IMR-90 (cell line): ENCODE data around the gene FBXW11. TPM values are rescaled to one million over a fixed set of nuclear protein-coding genes. Genes with fewer than 3 reads are reported as not detected.
A peak's percentile ranks its signal among the peaks of the same experiment; 100 is the strongest.

Experiments
- ATAC-seq: fragments of 200-7000 bp; cut with Tn5 transposase; 2 replicates; pipeline ENCODE4 v1.9.1; 2020; ENCODE audit warnings: low read depth, mild to moderate bottlenecking, moderate library complexity
- BruUV-seq: library from RNA; stranded (reverse); fragments of 400-500 nt; replicated peaks from 2 replicates; lab custom pipeline; 2021; lab: Mats Ljungman, UMichigan
- CTCF ChIA-PET: fragments of 300-600 bp; formaldehyde crosslinking; extraction: SDS; loops from one replicate; lab custom pipeline; 2021; ENCODE audit warnings: antibody characterized with exemption; lab: Yijun Ruan, JAX
- POLR2A ChIA-PET: fragments of 300-600 bp; sonication (Branson Sonifier 250); formaldehyde crosslinking; loops from one replicate; lab custom pipeline; 2022; ENCODE audit warnings: antibody characterized with exemption; ENCODE audit not compliant: unreplicated experiment; lab: Charles Lee
- DNase-seq: peaks from one replicate; pipeline ENCODE4 v3.0.0; 2013
- H2AFZ ChIP-seq: replicated peaks from 2 replicates; pipeline ENCODE3; 2013; ENCODE audit warnings: low read length, mild to moderate bottlenecking; ENCODE audit not compliant: poor library complexity
- H2AK5ac ChIP-seq: 2 replicates; pipeline ENCODE4 v1.6.1; 2013; ENCODE audit warnings: low read depth, low read length, inconsistent platforms
- H2AK9ac ChIP-seq: replicated peaks from 2 replicates; pipeline ENCODE3; 2013; ENCODE audit warnings: mild to moderate bottlenecking, low read depth, low read length, moderate library complexity; ENCODE audit not compliant: poor library complexity
- H2BK120ac ChIP-seq: 2 replicates; pipeline ENCODE4 v1.6.1; 2013; ENCODE audit warnings: low read depth, low read length, inconsistent platforms
- H2BK15ac ChIP-seq: 3 replicates; pipeline ENCODE4 v1.6.1; 2013; ENCODE audit warnings: low read depth, low read length, inconsistent platforms
- H2BK20ac ChIP-seq: 2 replicates; pipeline ENCODE4 v1.6.1; 2013; ENCODE audit warnings: low read depth, mild to moderate bottlenecking, inconsistent platforms, low read length, moderate library complexity
- H2BK5ac ChIP-seq: 2 replicates; pipeline ENCODE4 v1.6.1; 2013; ENCODE audit warnings: mild to moderate bottlenecking, low read depth, low read length, inconsistent platforms; ENCODE audit not compliant: poor library complexity, severe bottlenecking
- H3K14ac ChIP-seq: replicated peaks from 2 replicates; pipeline ENCODE4 v1.6.1; 2013; ENCODE audit warnings: low read depth, low read length, inconsistent platforms
- H3K18ac ChIP-seq: 2 replicates; pipeline ENCODE4 v1.6.1; 2013; ENCODE audit warnings: low read depth, low read length, control low read depth
- H3K23ac ChIP-seq: 2 replicates; pipeline ENCODE4 v1.6.1; 2013; ENCODE audit warnings: low read depth, low read length, inconsistent platforms
- H3K27ac ChIP-seq: 2 replicates; pipeline ENCODE4 v1.5.1; 2013; ENCODE audit warnings: mild to moderate bottlenecking, control low read depth, low read length; ENCODE audit not compliant: insufficient read depth
- H3K27me3 ChIP-seq: 2 replicates; pipeline ENCODE4 v1.6.1; 2013; ENCODE audit warnings: low read length; ENCODE audit not compliant: control insufficient read depth, insufficient read depth
- H3K36me3 ChIP-seq: 2 replicates; pipeline ENCODE4 v1.6.1; 2013; ENCODE audit warnings: low read length, mixed read lengths; ENCODE audit not compliant: control insufficient read depth, insufficient read depth
- H3K4ac ChIP-seq: 2 replicates; pipeline ENCODE4 v1.6.1; 2013; ENCODE audit warnings: low read depth, low read length, inconsistent platforms
- H3K4me1 ChIP-seq: 2 replicates; pipeline ENCODE4 v1.6.1; 2013; ENCODE audit warnings: low read length, mixed read lengths; ENCODE audit not compliant: control insufficient read depth, insufficient read depth
- H3K4me2 ChIP-seq: 2 replicates; pipeline ENCODE4 v1.6.1; 2013; ENCODE audit warnings: low read depth, mild to moderate bottlenecking, control low read depth, low read length, moderate library complexity
- H3K4me3 ChIP-seq: 2 replicates; pipeline ENCODE4 v1.5.1; 2013; ENCODE audit warnings: low read depth, mild to moderate bottlenecking, control low read depth, low read length, moderate library complexity; ENCODE audit not compliant: insufficient read depth
- H3K56ac ChIP-seq: 2 replicates; pipeline ENCODE4 v1.6.1; 2013; ENCODE audit warnings: low read length, inconsistent platforms; ENCODE audit not compliant: insufficient read depth; ENCODE audit errors: extremely low read depth
- H3K79me1 ChIP-seq, 2 experiments: 2 replicates each; pipeline ENCODE4 v1.6.1; 2013; ENCODE audit warnings: low read length in 2 of 2, inconsistent platforms in 1 of 2, low read depth in 1 of 2
- H3K9ac ChIP-seq: 2 replicates; pipeline ENCODE4 v1.6.1; 2013; ENCODE audit warnings: low read depth, low read length, control low read depth
- H3K9me1 ChIP-seq: 2 replicates; pipeline ENCODE4 v1.6.1; 2013; ENCODE audit warnings: low read length, inconsistent platforms; ENCODE audit not compliant: insufficient read depth
- H3K9me3 ChIP-seq: 2 replicates; pipeline ENCODE4 v1.6.1; 2013; ENCODE audit warnings: low read length; ENCODE audit not compliant: control insufficient read depth, insufficient read depth
- H4K20me1 ChIP-seq: 2 replicates; pipeline ENCODE4 v1.6.1; 2013; ENCODE audit warnings: low read length, inconsistent platforms; ENCODE audit not compliant: insufficient read depth
- H4K5ac ChIP-seq: 2 replicates; pipeline ENCODE4 v1.6.1; 2013; ENCODE audit warnings: mild to moderate bottlenecking, low read depth, low read length, control low read depth
- H4K8ac ChIP-seq, 2 experiments: 2 replicates each; pipeline ENCODE4 v1.6.1; 2013; ENCODE audit warnings: low read depth in 2 of 2, low read length in 2 of 2, control low read depth in 1 of 2, inconsistent platforms in 1 of 2
- H4K91ac ChIP-seq: 2 replicates; pipeline ENCODE4 v1.6.1; 2013; ENCODE audit warnings: low read depth, low read length, inconsistent platforms; ENCODE audit not compliant: insufficient read depth
- CEBPB ChIP-seq: IDR thresholded peaks from 2 replicates; pipeline ENCODE4 v1.6.1; 2012; ENCODE audit warnings: low read depth, low read length, improper control_type of control experiment
- CHD1 ChIP-seq: IDR thresholded peaks from 2 replicates; pipeline ENCODE4 v1.6.1; 2012; ENCODE audit warnings: low read depth, low read length, improper control_type of control experiment
- CTCF ChIP-seq: conservative IDR thresholded peaks from 2 replicates; pipeline ENCODE4 v1.5.1; 2012; ENCODE audit warnings: mild to moderate bottlenecking, low read depth, low read length, improper control_type of control experiment
- ELK1 ChIP-seq: fragments of 150-350 bp; IDR thresholded peaks from 2 replicates; pipeline ENCODE4 v1.6.1; 2016; ENCODE audit warnings: low read depth, mild to moderate bottlenecking, low read length, moderate library complexity, borderline replicate concordance
- FOS ChIP-seq: fragments of 150-350 bp; IDR thresholded peaks from 2 replicates; pipeline ENCODE4 v1.6.1; 2016; ENCODE audit warnings: low read depth, low read length
- MAZ ChIP-seq: IDR thresholded peaks from 2 replicates; pipeline ENCODE4 v1.6.1; 2012; ENCODE audit warnings: low read depth, mild to moderate bottlenecking, low read length, improper control_type of control experiment, moderate library complexity, borderline replicate concordance
- MXI1 ChIP-seq: IDR thresholded peaks from 2 replicates; pipeline ENCODE4 v1.6.1; 2012; ENCODE audit warnings: low read depth, mild to moderate bottlenecking, low read length, moderate library complexity, borderline replicate concordance
- NFE2L2 ChIP-seq: fragments of 150-350 bp; IDR thresholded peaks from 2 replicates; pipeline ENCODE4 v1.6.1; 2016; ENCODE audit warnings: low read depth, mild to moderate bottlenecking, low read length
- POLR2A ChIP-seq: IDR thresholded peaks from 2 replicates; pipeline ENCODE4 v1.6.1; 2012; ENCODE audit warnings: mild to moderate bottlenecking, low read depth, low read length
- RAD21 ChIP-seq: IDR thresholded peaks from 2 replicates; pipeline ENCODE4 v1.6.1; 2012; ENCODE audit warnings: low read length, improper control_type of control experiment
- RCOR1 ChIP-seq: IDR thresholded peaks from 2 replicates; pipeline ENCODE4 v1.6.1; 2012; ENCODE audit warnings: mild to moderate bottlenecking, low read length, improper control_type of control experiment; ENCODE audit not compliant: insufficient replicate concordance
- RFX5 ChIP-seq: IDR thresholded peaks from 2 replicates; pipeline ENCODE4 v1.8.0; 2012; ENCODE audit warnings: low read depth, mild to moderate bottlenecking, low read length, moderate library complexity
- SMC3 ChIP-seq: fragments of 150-350 bp; IDR thresholded peaks from 2 replicates; pipeline ENCODE4 v1.6.1; 2016; ENCODE audit warnings: low read depth, mild to moderate bottlenecking, antibody characterized with exemption, low read length, moderate library complexity
- WGBS, 2 experiments: methylation state at CpG; one replicate each; pipeline versions ENCODE4 v1.1.5 to v1.1.7; 2013; ENCODE audit warnings: missing lambda C conversion rate in 2 of 2; ENCODE audit not compliant: insufficient read length in 1 of 2; ENCODE audit errors: extremely low coverage in 2 of 2; 5-methylcytosine and 5-hydroxymethylcytosine counted together
- dilution Hi-C: fragments of 300-500 bp; cut with HindIII; formaldehyde crosslinking; loops from one replicate; pipeline ENCODE4 v1.14.3; 2018; ENCODE audit warnings: low sequenced_read_pairs; ENCODE audit not compliant: unreplicated experiment
- in situ Hi-C: fragments of 300-500 bp; cut with MboI; formaldehyde crosslinking; loops from 3 replicates; pipeline ENCODE4 v1.14.3; 2019; ENCODE audit warnings: low sequenced_read_pairs, inconsistent platforms, mixed read lengths
- intact Hi-C: fragments of 100-400 bp; cut with micrococcal nuclease; formaldehyde crosslinking; loops from 2 replicates; pipeline ENCODE4 v1.10.0; 2022
- polyA plus RNA-seq, 3 experiments: library from polyadenylated mRNA; depleted of rRNA; stranded (reverse); fragments of >200 nt; gene quantifications; 2 replicates each; pipeline ENCODE4 v1.2.3, GENCODE V29; 2012; ENCODE audit warnings: low replicate concordance in 1 of 3
- total RNA-seq: library from RNA; depleted of rRNA; stranded (reverse); fragments of >200 nt; gene quantifications from 2 replicates; pipeline ENCODE4 v1.2.3, GENCODE V29; 2012
- TF ChIP-seq, protein P1 (sequence below): fragments of 150-350 bp; IDR thresholded peaks from 2 replicates; pipeline ENCODE4 v1.6.1; 2017; ENCODE audit warnings: mild to moderate bottlenecking, antibody characterized with exemption, low read length, low read depth

The FBXW11 gene
- total and polyA plus RNA-seq, 2 of the 4 experiments (the other 2 are of a cell fraction), result 34.3 to 97.1 TPM

DNA sequence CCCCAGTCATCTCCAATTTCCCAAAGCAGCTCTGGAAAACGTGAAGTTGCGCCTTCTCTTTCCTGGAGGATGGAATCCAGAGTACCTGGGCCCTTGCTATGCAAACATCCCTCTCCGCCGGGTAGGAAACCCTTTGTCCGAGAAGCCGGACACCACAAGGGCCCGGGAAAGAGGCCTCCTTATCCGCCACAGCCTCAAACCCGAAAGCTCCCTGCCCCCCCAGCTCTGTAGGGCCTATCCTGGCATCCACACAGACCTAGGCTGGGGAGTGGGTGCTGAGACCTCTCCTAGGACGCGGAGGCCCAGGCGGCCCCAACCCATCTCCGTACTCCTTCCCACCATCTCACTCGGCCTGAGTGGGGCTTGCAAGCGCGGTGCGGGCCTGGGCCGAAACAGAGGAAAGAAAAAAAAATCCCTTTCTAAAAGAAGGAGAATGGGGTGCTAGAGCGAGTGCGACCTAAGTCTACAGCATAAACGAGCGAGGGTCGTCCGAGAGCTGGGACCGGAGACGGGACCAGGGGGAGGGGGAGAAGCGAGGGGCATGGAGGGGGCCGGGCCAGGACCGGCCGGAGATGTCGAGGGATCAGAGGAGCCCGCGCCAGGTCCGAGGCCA, 624 bp downstream of the FBXW11 start:
- Histone ChIP-seq H2AFZ (peak overlapping the region; percentile 100), H3K79me1 (peaks cover 7 to 63% of the 10 kb centered on the region in 2 experiments), H3K4me3 (peak overlapping the region; percentile 77), H3K9me3 (no peaks in the 10 kb centered on the region), H4K8ac (peak overlapping the region; percentile 74 to 92), H3K56ac (peak overlapping the region; percentile 73), H3K9me1 (peaks cover 11% of the 10 kb centered on the region; the same call in 1 of the 2 replicates), H3K27ac (peak overlapping the region; percentile 98), H3K4ac (peak overlapping the region; percentile 59), H3K4me2 (peak overlapping the region; percentile 98), H3K4me1 (0 out of 2 replicates have a peak, but pooled peaks cover 4% of the 10 kb centered on the region), H3K9ac (peak overlapping the region; percentile 98), H2BK20ac (no peak overlapping the region), H4K20me1 (peaks cover 52% of the 10 kb centered on the region), H2BK120ac (0 out of 2 replicates have a peak overlapping the region, but pooled peaks have one; percentile 39), H3K18ac (peak overlapping the region; percentile 11; the same call in 1 of the 2 replicates), H2BK5ac (peak overlapping the region; percentile 99), H3K14ac (peak overlapping the region; percentile 91), H4K91ac (peak overlapping the region; percentile 68), H3K23ac (peak overlapping the region; percentile 79), H2AK9ac (peak overlapping the region; percentile 98), H4K5ac (peak overlapping the region; percentile 39), H2AK5ac (peak overlapping the region; percentile 89), H2BK15ac (no peak overlapping the region), H3K36me3 (no peaks in the 10 kb centered on the region), H3K27me3 (no peaks in the 10 kb centered on the region)
- dilution Hi-C loops, result no loop called here
- BruUV-seq, result no TSS peak
- WGBS, 2 experiments, result 0% methylated on average over 2 of the region's 34 CpGs; no CpG with 5 or more reads in 1 of the 2 experiments
- DNase-seq (no peak), ATAC-seq (peak; percentile 3)
- intact Hi-C loops, result loop anchor here (2.0 to 5.0 kb wide), 2 partner anchors 93 to 181 kb away; partner anchors contain the start of gene STK10
- in situ Hi-C loops, result no loop called here
- CTCF ChIA-PET, result interaction anchor here (0.6 to 3.4 kb wide), 5 partner anchors 14 to 342 kb away, joined by 3 to 18 read pairs (median 3); no protein-coding TSS in a partner anchor
- POLR2A ChIA-PET, result interaction anchor here (1.5 kb wide), 1 partner anchor 9 kb away, joined by 13 read pairs; no protein-coding TSS in a partner anchor
- TF ChIP-seq CHD1 (no peak), NFE2L2 (no peak), POLR2A (no peak), CEBPB (no peak), ELK1 (no peak), MXI1 (no peak), MAZ (no peak), CTCF (no peak), SMC3 (no peak), RAD21 (no peak), RCOR1 (no peak), FOS (no peak), RFX5 (no peak)
- TF ChIP-seq, protein P1, sequence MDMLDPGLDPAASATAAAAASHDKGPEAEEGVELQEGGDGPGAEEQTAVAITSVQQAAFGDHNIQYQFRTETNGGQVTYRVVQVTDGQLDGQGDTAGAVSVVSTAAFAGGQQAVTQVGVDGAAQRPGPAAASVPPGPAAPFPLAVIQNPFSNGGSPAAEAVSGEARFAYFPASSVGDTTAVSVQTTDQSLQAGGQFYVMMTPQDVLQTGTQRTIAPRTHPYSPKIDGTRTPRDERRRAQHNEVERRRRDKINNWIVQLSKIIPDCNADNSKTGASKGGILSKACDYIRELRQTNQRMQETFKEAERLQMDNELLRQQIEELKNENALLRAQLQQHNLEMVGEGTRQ, result no peak
